T-helper 1 cell treated with Interleukin-12 subunit alpha and Interleukin-12 subunit beta and Interleukin-4 antibody, amounts not matched to agents 30 μg/mL and 1 μg/mL, for 36 hours (primary cell): Measurements from ENCODE around the gene WIPF2.
A peak's percentile ranks its signal among the peaks of the same experiment; 100 is the strongest.
"Not testable (repeated sequence)": the region's sequence is repeated elsewhere in the genome, so short reads cannot be mapped to it uniquely, and the experiment has no call there.

ENCODE experiments used
- H3K27ac Mint-ChIP-seq: one replicate; pipeline ENCODE4 v1.8.0; 2021; ENCODE audit warnings: mild to moderate bottlenecking, mixed read lengths
- H3K27me3 Mint-ChIP-seq: one replicate; pipeline ENCODE4 v1.8.0; 2021; ENCODE audit warnings: low read depth, mixed read lengths
- H3K36me3 Mint-ChIP-seq: one replicate; pipeline ENCODE4 v1.8.0; 2021; ENCODE audit warnings: low read depth, mixed read lengths
- H3K4me1 Mint-ChIP-seq: one replicate; pipeline ENCODE4 v1.8.0; 2021; ENCODE audit warnings: low read depth, mixed read lengths
- H3K4me3 Mint-ChIP-seq: one replicate; pipeline ENCODE4 v1.8.0; 2021; ENCODE audit warnings: mild to moderate bottlenecking, moderate library complexity, mixed read lengths
- H3K9me3 Mint-ChIP-seq: one replicate; pipeline ENCODE4 v1.8.0; 2021; ENCODE audit warnings: mixed read lengths

The WIPF2 gene

DNA sequence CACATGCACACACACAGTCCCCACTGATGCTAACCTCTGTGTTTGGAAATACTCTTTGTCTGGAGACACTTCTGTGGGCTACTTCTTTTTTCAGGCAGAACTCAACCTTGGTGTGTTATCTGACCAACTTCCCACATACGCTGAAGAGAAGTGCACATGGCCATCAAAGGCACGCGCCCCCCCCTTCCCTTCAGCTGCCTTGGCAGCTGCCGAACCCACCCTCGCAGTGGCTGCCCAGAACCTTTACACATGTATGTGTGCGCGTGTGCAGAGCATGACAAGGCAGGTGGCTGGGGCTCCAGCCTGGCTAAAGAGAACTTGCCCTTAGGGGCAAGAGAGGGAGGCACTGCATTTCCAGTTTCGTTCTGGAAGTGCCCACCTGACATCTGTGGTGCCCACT, 37.9 kb upstream of the WIPF2 start:
- peaks cover 7% of the 10 kb centered on the region for H3K4me1 Mint-ChIP-seq

GRCh38 chr17:40182606-40183005, 36.5 kb upstream of the WIPF2 start:
- Mint-ChIP-seq H3K27me3 (no peaks in the 10 kb centered on the region), H3K4me3 (no peak overlapping the region)

More for the DNA sequence above, 37.9 kb upstream of the WIPF2 start:
- no peak overlapping the region for H3K4me3 Mint-ChIP-seq
- no peaks in the 10 kb centered on the region for H3K27me3 Mint-ChIP-seq
- no peak overlapping the region for H3K27ac Mint-ChIP-seq
- peaks cover 6% of the 10 kb centered on the region for H3K36me3 Mint-ChIP-seq
- no peaks in the 10 kb centered on the region for H3K9me3 Mint-ChIP-seq

GRCh38 chr17:40187238-40187637, 31.9 kb upstream of the WIPF2 start:
- Mint-ChIP-seq H3K9me3 (no peaks in the 10 kb centered on the region), H3K27me3 (peaks cover 3% of the 10 kb centered on the region), H3K4me3 (no peak overlapping the region), H3K27ac (no peak overlapping the region), H3K36me3 (no peaks in the 10 kb centered on the region), H3K4me1 (peaks cover 7% of the 10 kb centered on the region)

More at GRCh38 chr17:40182606-40183005, 36.5 kb upstream of the WIPF2 start:
- no peaks in the 10 kb centered on the region for H3K9me3 Mint-ChIP-seq
- no peaks in the 10 kb centered on the region for H3K4me1 Mint-ChIP-seq
- peaks cover 3% of the 10 kb centered on the region for H3K36me3 Mint-ChIP-seq
- no peak overlapping the region for H3K27ac Mint-ChIP-seq

- H3K4me1 Mint-ChIP-seq: peaks cover 7% of the 10 kb centered on the region
- H3K4me3 Mint-ChIP-seq: no peak overlapping the region
- H3K27ac Mint-ChIP-seq: no peak overlapping the region
- H3K9me3 Mint-ChIP-seq: no peaks in the 10 kb centered on the region
- no peaks in the 10 kb centered on the region for H3K36me3 Mint-ChIP-seq
- H3K27me3 Mint-ChIP-seq: peaks cover 3% of the 10 kb centered on the region
Measured at GRCh38 chr17:40188694-40189093, 30.4 kb upstream of the WIPF2 start.

DNA sequence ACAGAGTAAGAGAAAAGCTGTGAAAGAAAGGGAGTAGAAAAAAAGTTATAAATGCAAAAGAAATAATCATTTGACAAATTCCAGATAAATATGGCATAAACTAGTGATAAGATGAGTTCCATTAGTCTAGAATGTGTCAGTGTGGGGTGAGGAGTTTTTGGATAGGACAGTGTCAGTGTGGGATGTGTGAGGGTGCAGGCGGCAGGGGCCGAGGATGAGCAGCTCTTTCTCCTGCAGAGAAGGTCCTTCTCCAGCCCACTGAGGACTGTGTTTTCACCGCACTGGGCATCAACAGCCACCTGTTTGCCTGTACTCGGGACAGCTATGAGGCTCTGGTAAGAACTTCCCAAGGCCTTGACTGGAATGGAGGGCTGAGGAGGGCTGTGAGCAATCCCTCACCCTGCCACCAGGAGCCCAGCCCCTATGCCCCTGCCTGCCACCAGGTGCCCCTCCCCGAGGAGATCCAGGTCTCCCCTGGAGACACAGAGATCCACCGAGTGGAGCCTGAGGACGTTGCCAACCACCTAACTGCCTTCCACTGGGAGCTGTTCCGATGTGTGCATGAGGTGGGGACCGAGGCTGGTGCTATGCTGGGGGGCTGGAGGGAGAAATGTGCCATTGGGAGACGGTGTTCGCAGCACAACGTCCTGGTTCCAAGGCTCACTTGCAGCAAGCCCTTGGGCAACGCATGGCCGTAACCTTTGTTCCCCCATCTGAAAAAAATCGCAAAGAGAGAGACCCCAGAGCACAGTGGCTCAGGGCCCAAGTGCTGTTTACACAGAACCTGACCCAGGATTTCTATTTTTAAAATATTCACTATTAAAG, 28.7 kb upstream of the WIPF2 start:
- Mint-ChIP-seq H3K27ac (no peak overlapping the region), H3K4me1 (peaks cover 7% of the 10 kb centered on the region), H3K36me3 (no peaks in the 10 kb centered on the region)

GRCh38 chr17:40191237-40192208, 27.6 kb upstream of the WIPF2 start:
- H3K4me1 Mint-ChIP-seq: peaks cover 7% of the 10 kb centered on the region
- H3K27ac Mint-ChIP-seq: peak overlapping the region; percentile 66
- H3K27me3 Mint-ChIP-seq: peaks cover 3% of the 10 kb centered on the region
- H3K36me3 Mint-ChIP-seq: no peaks in the 10 kb centered on the region
- no peaks in the 10 kb centered on the region for H3K9me3 Mint-ChIP-seq
- peak overlapping the region; percentile 94 for H3K4me3 Mint-ChIP-seq

More for the DNA sequence above, 28.7 kb upstream of the WIPF2 start:
- H3K9me3 Mint-ChIP-seq: no peaks in the 10 kb centered on the region
- peaks cover 3% of the 10 kb centered on the region for H3K27me3 Mint-ChIP-seq
- peak overlapping the region; percentile 66 for H3K4me3 Mint-ChIP-seq

- Mint-ChIP-seq H3K9me3 (no peaks in the 10 kb centered on the region), H3K4me1 (peaks cover 7% of the 10 kb centered on the region), H3K27me3 (peaks cover 3% of the 10 kb centered on the region), H3K36me3 (no peaks in the 10 kb centered on the region), H3K4me3 (peak overlapping the region; percentile 53), H3K27ac (no peak overlapping the region)
Measured at GRCh38 chr17:40192961-40193360, 26.1 kb upstream of the WIPF2 start.

DNA sequence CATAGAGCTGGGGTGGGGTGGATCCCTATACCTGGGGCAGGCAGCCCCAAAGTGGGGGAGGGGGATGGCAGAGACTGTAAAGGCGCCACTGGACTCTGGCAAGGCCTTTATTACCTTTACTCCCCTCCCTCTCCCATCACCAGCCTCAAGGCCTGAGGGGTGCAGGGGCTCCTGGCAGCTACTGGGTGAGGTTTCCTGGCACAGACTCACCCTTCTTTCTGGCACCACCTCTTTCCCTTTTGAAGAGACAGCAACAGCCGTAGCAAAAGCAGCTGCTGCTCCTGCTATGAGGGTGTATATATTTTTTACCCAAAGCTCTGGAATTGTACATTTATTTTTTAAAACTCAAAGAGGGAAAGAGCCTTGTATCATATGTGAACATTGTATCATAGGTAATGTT, 24.3 kb upstream of the WIPF2 start:
- Mint-ChIP-seq H3K27me3 (peaks cover 3% of the 10 kb centered on the region), H3K4me1 (peaks cover 7% of the 10 kb centered on the region), H3K4me3 (no peak overlapping the region), H3K36me3 (no peaks in the 10 kb centered on the region), H3K9me3 (no peaks in the 10 kb centered on the region), H3K27ac (no peak overlapping the region)

GRCh38 chr17:40197550-40197949, 21.6 kb upstream of the WIPF2 start:
- H3K27me3 Mint-ChIP-seq: peaks cover 3% of the 10 kb centered on the region
- H3K4me3 Mint-ChIP-seq: no peak overlapping the region
- no peak overlapping the region for H3K27ac Mint-ChIP-seq
- no peaks in the 10 kb centered on the region for H3K9me3 Mint-ChIP-seq
- H3K4me1 Mint-ChIP-seq: peaks cover 5% of the 10 kb centered on the region
- no peaks in the 10 kb centered on the region for H3K36me3 Mint-ChIP-seq

DNA sequence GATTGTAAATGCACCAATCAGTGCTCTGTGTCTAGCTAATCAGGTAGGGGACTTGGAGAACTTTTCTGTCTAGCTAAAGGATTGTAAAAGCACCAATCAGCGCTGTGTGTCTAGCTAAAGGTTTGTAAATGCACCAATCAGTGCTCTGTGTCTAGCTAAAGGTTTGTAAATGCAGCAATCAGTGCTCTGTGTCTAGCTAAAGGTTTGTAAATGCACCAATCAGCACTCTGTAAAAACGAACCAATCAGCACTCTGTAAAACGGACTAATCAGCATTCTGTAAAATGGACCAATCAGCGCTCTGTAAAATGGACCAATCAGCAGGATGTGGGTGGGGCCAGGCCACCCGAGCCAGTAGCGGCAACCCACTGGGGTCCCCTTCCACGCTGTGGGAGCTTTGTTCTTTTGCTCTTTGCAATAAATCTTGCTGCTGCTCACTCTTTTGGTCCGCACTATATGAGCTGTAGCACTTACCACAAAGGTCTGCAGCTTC, 21.1 kb upstream of the WIPF2 start:
- H3K4me1 Mint-ChIP-seq, H3K27ac Mint-ChIP-seq, H3K9me3 Mint-ChIP-seq, H3K27me3 Mint-ChIP-seq, H3K36me3 Mint-ChIP-seq: not testable (repeated sequence)
- H3K4me3 Mint-ChIP-seq: peak overlapping the region; percentile 17

DNA sequence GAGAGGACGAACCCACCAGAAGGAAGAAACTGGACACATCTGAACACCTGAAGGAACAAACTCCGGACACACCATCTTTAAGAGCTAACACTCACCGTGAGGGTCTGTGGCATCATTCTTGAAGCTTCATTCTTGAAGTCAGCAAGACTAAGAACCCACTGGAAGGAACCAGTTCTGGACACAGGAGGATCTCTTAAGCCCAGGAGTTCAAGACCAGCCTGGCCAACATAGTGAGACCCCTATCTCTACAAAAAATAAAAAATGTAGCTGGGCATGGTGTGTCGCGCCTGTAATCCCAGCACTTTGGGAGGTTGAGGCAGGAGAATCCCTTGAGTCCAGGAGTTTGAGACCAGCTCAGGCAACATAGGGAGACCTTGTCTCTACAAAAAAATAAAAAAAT, 20.5 kb upstream of the WIPF2 start:
- Mint-ChIP-seq H3K36me3 (no peaks in the 10 kb centered on the region), H3K4me3 (no peak overlapping the region), H3K4me1 (peaks cover 8% of the 10 kb centered on the region), H3K9me3 (no peaks in the 10 kb centered on the region), H3K27me3 (peaks cover 10% of the 10 kb centered on the region), H3K27ac (no peak overlapping the region)

DNA sequence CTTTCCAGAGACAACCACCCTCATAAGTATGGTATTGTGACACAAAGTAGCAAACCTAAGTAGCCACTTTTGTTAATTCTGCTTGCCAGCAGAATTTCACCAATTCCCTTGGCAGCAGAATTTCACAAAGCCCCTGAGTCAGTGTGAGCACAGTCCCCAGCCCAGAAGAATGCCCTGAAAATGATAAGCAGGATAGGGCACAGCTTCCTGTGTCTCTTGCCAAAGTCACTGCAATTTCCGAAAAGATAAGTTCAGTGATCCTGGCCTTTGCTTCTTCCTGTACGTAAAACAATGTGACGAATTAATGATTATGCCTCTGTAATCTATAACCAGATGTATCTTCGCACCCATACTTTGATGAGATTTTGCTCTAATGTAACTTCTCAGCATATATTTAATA, 16.0 kb upstream of the WIPF2 start:
- Mint-ChIP-seq H3K4me1 (peaks cover 8% of the 10 kb centered on the region), H3K4me3 (no peak overlapping the region), H3K27me3 (peaks cover 10% of the 10 kb centered on the region), H3K36me3 (no peaks in the 10 kb centered on the region), H3K9me3 (no peaks in the 10 kb centered on the region), H3K27ac (no peak overlapping the region)

DNA sequence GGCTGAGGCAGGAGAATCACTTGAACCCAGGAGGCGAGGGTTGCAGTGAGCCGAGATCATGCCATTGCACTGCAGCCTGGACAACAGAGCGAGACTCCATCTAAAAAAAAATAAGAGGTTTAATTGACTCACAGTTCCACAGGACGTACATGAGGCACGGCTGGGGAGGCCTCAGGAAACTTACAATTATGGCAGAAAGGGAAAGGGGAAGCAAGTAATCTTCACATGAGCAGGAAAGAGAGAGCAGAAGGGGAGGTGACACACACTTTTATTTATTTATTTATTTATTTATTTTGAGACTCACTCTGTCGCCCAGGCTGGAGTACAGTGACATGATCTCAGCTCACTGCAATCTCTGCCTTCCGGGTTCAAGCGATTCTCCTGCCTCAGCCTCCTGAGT, 12.9 kb upstream of the WIPF2 start:
- H3K27ac Mint-ChIP-seq, H3K9me3 Mint-ChIP-seq: not testable (repeated sequence)
- H3K27me3 Mint-ChIP-seq: peaks cover 10% of the 10 kb centered on the region

DNA sequence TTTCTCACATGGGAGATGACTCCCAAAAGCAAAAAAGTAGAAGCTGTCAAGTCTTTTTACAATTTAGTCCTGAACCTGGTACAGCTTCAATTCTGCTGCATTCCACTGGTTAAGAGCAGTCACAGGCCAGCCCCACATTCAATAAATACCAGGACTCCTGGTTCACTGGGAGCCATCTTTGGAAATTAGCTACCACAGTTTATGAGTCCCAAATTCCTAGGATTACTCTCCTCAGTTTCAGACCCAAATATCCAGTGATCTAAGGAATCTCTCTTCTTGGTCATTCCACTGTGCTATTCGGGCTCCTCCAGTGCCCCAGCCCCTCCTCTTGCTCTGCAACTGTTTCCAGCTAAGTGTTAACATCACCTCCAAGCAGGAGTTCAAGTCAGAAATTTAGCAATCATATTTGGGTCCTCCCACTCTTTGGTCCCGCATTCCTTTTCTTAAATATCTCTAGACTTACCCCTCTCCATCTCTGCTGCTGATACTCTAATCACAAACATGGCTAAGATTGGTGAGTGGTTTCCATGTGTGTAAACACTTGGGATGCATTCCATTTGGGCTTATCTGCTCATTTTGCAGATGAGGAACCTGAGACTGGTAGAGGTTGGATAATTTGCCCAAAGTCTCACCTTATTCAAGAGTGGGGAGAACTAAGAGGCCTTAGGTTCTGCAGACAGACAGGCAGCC, 9.6 kb upstream of the WIPF2 start:
- Mint-ChIP-seq H3K27ac (no peak overlapping the region), H3K27me3 (no peaks in the 10 kb centered on the region), H3K4me3 (no peak overlapping the region), H3K9me3 (no peaks in the 10 kb centered on the region), H3K36me3 (no peaks in the 10 kb centered on the region), H3K4me1 (no peaks in the 10 kb centered on the region)

More for the DNA sequence above, 12.9 kb upstream of the WIPF2 start:
- not testable (repeated sequence) for H3K36me3 Mint-ChIP-seq, H3K4me1 Mint-ChIP-seq, H3K4me3 Mint-ChIP-seq
